Measurements from ENCODE around the gene FAIM. TPM values are rescaled to one million over a fixed set of nuclear protein-coding genes. Genes with fewer than 3 reads are reported as not detected.

The FAIM gene
- polyA plus RNA-seq, 1 of the 3 experiments (the other 2 are of a cell fraction) = 3.0 TPM

- H3F3A ChIP-seq (replicated peaks; ENCODE audit: insufficient read depth) = peaks cover 3% of the 10 kb centered on the region
- H4K20me1 ChIP-seq (ENCODE audit: insufficient read depth) = no peaks in the 10 kb centered on the region
- no peak overlapping the region for H3K4me3 ChIP-seq (ENCODE audit: low read depth in 2 of 2, low read length in 1 of 2)
- POLR2A ChIA-PET = no interaction called here
- peaks cover 0 to 2% of the 10 kb centered on the region in 2 experiments; a peak in 1 of 4 replicates for H3K4me1 ChIP-seq (ENCODE audit: control insufficient read depth in 1 of 2, insufficient read depth in 2 of 2, low read depth in 1 of 2, low read length in 1 of 2)
- TF ChIP-seq TCF12 (IDR thresholded peaks at IDR 0.05) = no peak
- no peak for TF ChIP-seq NRF1 (IDR thresholded peaks at IDR 0.05; ENCODE audit: low read depth, low read length)
- TF ChIP-seq GATA2 (CRISPR knock-in tag; IDR thresholded peaks at IDR 0.05) = no peak
- TF ChIP-seq, protein P1, sequence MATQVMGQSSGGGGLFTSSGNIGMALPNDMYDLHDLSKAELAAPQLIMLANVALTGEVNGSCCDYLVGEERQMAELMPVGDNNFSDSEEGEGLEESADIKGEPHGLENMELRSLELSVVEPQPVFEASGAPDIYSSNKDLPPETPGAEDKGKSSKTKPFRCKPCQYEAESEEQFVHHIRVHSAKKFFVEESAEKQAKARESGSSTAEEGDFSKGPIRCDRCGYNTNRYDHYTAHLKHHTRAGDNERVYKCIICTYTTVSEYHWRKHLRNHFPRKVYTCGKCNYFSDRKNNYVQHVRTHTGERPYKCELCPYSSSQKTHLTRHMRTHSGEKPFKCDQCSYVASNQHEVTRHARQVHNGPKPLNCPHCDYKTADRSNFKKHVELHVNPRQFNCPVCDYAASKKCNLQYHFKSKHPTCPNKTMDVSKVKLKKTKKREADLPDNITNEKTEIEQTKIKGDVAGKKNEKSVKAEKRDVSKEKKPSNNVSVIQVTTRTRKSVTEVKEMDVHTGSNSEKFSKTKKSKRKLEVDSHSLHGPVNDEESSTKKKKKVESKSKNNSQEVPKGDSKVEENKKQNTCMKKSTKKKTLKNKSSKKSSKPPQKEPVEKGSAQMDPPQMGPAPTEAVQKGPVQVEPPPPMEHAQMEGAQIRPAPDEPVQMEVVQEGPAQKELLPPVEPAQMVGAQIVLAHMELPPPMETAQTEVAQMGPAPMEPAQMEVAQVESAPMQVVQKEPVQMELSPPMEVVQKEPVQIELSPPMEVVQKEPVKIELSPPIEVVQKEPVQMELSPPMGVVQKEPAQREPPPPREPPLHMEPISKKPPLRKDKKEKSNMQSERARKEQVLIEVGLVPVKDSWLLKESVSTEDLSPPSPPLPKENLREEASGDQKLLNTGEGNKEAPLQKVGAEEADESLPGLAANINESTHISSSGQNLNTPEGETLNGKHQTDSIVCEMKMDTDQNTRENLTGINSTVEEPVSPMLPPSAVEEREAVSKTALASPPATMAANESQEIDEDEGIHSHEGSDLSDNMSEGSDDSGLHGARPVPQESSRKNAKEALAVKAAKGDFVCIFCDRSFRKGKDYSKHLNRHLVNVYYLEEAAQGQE (IDR thresholded peaks at IDR 0.05; ENCODE audit: low read depth, low read length) = no peak
- no peak for TF ChIP-seq SMC3 (IDR thresholded peaks at IDR 0.05; ENCODE audit: low read depth, low read length)
- TF ChIP-seq TEAD4 (IDR thresholded peaks at IDR 0.05; ENCODE audit: borderline replicate concordance, insufficient read depth) = no peak
- TF ChIP-seq RCOR1 (IDR thresholded peaks at IDR 0.05; ENCODE audit: low read length) = no peak
- TF ChIP-seq POLR2AphosphoS5 (IDR thresholded peaks at IDR 0.05; ENCODE audit: low read depth, low read length) = no peak
- TF ChIP-seq CHD2 (IDR thresholded peaks at IDR 0.05; ENCODE audit: low read length, partially characterized antibody) = no peak
- no peak for TF ChIP-seq ELF1 (IDR thresholded peaks at IDR 0.05)
- no peak for TF ChIP-seq MXI1 (IDR thresholded peaks at IDR 0.05; ENCODE audit: low read depth, low read length)
- TF ChIP-seq, protein P2, sequence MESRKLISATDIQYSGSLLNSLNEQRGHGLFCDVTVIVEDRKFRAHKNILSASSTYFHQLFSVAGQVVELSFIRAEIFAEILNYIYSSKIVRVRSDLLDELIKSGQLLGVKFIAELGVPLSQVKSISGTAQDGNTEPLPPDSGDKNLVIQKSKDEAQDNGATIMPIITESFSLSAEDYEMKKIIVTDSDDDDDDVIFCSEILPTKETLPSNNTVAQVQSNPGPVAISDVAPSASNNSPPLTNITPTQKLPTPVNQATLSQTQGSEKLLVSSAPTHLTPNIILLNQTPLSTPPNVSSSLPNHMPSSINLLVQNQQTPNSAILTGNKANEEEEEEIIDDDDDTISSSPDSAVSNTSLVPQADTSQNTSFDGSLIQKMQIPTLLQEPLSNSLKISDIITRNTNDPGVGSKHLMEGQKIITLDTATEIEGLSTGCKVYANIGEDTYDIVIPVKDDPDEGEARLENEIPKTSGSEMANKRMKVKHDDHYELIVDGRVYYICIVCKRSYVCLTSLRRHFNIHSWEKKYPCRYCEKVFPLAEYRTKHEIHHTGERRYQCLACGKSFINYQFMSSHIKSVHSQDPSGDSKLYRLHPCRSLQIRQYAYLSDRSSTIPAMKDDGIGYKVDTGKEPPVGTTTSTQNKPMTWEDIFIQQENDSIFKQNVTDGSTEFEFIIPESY (IDR thresholded peaks at IDR 0.05; ENCODE audit: borderline replicate concordance, low read depth) = no peak
- TF ChIP-seq YY1 (IDR thresholded peaks at IDR 0.05; ENCODE audit: low read depth) = no peak
- TF ChIP-seq MAX (IDR thresholded peaks at IDR 0.05; ENCODE audit: low read depth) = no peak
- TF ChIP-seq FOXM1 (IDR thresholded peaks at IDR 0.05; ENCODE audit: low read depth) = no peak
- no peak for TF ChIP-seq JUND (IDR thresholded peaks at IDR 0.05)
- TF ChIP-seq SIN3A (IDR thresholded peaks at IDR 0.05; ENCODE audit: borderline replicate concordance, low read depth, low read length) = no peak
- no peak for TF ChIP-seq MEF2A (IDR thresholded peaks at IDR 0.05; ENCODE audit: borderline replicate concordance, low read depth)
- no peak for TF ChIP-seq EP300 (IDR thresholded peaks at IDR 0.05; ENCODE audit: borderline replicate concordance in 1 of 2, low read depth in 1 of 2, low read length in 1 of 2)
- H3K9ac ChIP-seq = no peak overlapping the region
- CTCF ChIA-PET = no interaction called here
- no peaks in the 10 kb centered on the region for H3K9me3 ChIP-seq
- no peaks in the 10 kb centered on the region for H3K9me2 ChIP-seq
- no peaks in the 10 kb centered on the region for H3K27me3 ChIP-seq (ENCODE audit: insufficient read depth)
- no peaks in the 10 kb centered on the region for H3K79me2 ChIP-seq (ENCODE audit: insufficient read depth)
- WGBS (ENCODE audit: low lambda C conversion rate) = 88% methylated on average over 5 of the region's 5 CpGs
- H3K4me2 ChIP-seq = no peak overlapping the region
- no peak overlapping the region for H3K27ac ChIP-seq (ENCODE audit: low read depth in 2 of 2, low read length in 1 of 2)
- DNase-seq = no peak
- peaks cover 0 to 10% of the 10 kb centered on the region in 2 experiments for H3K36me3 ChIP-seq (replicated peaks in 1 of 2; ENCODE audit: control insufficient read depth in 1 of 2, insufficient read depth in 2 of 2, low read length in 1 of 2)
- no peak overlapping the region for H2AFZ ChIP-seq (ENCODE audit: low read depth)
Observed at GRCh38 chr3:138681463-138682220, 73.1 kb downstream of the FAIM start.

Measured in SK-N-SH (cell line).